WTC11 (cell line): ENCODE measurements around the gene PHLDB3.

Experiments
- CREB1 ChIP-seq: sonication (generic); formaldehyde crosslinking; IDR thresholded peaks from 2 replicates; pipeline ENCODE4 v1.8.0; 2023; ENCODE audit warnings: mild to moderate bottlenecking, missing genetic modification reagents
- TEAD4 ChIP-seq: sonication (generic); formaldehyde crosslinking; IDR thresholded peaks from 2 replicates; pipeline ENCODE4 v1.8.0; 2022; ENCODE audit warnings: mild to moderate bottlenecking, missing genetic modification reagents
- ZNF138 ChIP-seq: sonication (generic); formaldehyde crosslinking; conservative IDR thresholded peaks from 2 replicates; pipeline ENCODE4 v1.8.1; 2022; ENCODE audit warnings: mild to moderate bottlenecking, moderate library complexity, missing genetic modification reagents
- TF ChIP-seq, protein P1 (sequence below): fragments of 200-600 bp; IDR thresholded peaks from 2 replicates; pipeline ENCODE4 v1.8.0; 2022; ENCODE audit warnings: antibody characterized with exemption
- TF ChIP-seq, protein P2 (sequence below): fragments of 250-450 bp; sonication (Bioruptor Pico); IDR thresholded peaks from 2 replicates; pipeline ENCODE4 v1.9.0; 2021; ENCODE audit warnings: mild to moderate bottlenecking
- TF ChIP-seq, protein P3 (sequence below): sonication (generic); formaldehyde crosslinking; IDR thresholded peaks from 2 replicates; pipeline ENCODE4 v1.8.1; 2022; ENCODE audit warnings: low read depth, mild to moderate bottlenecking, moderate library complexity, missing genetic modification reagents, borderline replicate concordance
- TF ChIP-seq, protein P4 (sequence below): sonication (generic); formaldehyde crosslinking; IDR thresholded peaks from 2 replicates; pipeline ENCODE4 v1.8.1; 2023; ENCODE audit warnings: mild to moderate bottlenecking, moderate library complexity, missing genetic modification reagents
- TF ChIP-seq, protein P5 (sequence below): sonication (generic); formaldehyde crosslinking; conservative IDR thresholded peaks from 2 replicates; pipeline ENCODE4 v1.8.1; 2022; ENCODE audit warnings: mild to moderate bottlenecking, missing genetic modification reagents

DNA sequence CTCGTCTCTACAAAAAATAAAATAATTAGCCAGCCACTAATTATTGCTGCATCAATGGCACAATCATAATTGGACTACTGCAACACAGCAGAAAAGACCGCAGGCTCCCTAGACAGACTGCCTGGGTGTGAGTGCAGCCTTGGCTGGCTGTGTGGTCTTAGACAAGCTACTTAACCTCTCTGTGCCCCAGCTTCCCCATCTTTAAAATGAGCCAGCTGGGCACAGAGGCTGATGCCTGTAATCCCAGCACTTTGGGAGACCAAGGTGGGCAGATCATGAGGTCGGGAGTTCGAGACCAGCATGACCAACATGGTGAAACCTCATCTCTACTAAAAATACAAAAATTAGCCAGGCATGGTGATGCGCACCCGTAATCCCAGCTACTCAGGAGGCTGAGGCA, 70.9 kb downstream of the PHLDB3 start:
- TF ChIP-seq, protein P1, sequence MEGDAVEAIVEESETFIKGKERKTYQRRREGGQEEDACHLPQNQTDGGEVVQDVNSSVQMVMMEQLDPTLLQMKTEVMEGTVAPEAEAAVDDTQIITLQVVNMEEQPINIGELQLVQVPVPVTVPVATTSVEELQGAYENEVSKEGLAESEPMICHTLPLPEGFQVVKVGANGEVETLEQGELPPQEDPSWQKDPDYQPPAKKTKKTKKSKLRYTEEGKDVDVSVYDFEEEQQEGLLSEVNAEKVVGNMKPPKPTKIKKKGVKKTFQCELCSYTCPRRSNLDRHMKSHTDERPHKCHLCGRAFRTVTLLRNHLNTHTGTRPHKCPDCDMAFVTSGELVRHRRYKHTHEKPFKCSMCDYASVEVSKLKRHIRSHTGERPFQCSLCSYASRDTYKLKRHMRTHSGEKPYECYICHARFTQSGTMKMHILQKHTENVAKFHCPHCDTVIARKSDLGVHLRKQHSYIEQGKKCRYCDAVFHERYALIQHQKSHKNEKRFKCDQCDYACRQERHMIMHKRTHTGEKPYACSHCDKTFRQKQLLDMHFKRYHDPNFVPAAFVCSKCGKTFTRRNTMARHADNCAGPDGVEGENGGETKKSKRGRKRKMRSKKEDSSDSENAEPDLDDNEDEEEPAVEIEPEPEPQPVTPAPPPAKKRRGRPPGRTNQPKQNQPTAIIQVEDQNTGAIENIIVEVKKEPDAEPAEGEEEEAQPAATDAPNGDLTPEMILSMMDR = no peak
- TF ChIP-seq ZNF138 (CRISPR knock-in tag) = no peak
- TF ChIP-seq, protein P2, sequence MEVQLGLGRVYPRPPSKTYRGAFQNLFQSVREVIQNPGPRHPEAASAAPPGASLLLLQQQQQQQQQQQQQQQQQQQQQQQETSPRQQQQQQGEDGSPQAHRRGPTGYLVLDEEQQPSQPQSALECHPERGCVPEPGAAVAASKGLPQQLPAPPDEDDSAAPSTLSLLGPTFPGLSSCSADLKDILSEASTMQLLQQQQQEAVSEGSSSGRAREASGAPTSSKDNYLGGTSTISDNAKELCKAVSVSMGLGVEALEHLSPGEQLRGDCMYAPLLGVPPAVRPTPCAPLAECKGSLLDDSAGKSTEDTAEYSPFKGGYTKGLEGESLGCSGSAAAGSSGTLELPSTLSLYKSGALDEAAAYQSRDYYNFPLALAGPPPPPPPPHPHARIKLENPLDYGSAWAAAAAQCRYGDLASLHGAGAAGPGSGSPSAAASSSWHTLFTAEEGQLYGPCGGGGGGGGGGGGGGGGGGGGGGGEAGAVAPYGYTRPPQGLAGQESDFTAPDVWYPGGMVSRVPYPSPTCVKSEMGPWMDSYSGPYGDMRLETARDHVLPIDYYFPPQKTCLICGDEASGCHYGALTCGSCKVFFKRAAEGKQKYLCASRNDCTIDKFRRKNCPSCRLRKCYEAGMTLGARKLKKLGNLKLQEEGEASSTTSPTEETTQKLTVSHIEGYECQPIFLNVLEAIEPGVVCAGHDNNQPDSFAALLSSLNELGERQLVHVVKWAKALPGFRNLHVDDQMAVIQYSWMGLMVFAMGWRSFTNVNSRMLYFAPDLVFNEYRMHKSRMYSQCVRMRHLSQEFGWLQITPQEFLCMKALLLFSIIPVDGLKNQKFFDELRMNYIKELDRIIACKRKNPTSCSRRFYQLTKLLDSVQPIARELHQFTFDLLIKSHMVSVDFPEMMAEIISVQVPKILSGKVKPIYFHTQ (CRISPR knock-in tag) = no peak
- TF ChIP-seq, protein P3, sequence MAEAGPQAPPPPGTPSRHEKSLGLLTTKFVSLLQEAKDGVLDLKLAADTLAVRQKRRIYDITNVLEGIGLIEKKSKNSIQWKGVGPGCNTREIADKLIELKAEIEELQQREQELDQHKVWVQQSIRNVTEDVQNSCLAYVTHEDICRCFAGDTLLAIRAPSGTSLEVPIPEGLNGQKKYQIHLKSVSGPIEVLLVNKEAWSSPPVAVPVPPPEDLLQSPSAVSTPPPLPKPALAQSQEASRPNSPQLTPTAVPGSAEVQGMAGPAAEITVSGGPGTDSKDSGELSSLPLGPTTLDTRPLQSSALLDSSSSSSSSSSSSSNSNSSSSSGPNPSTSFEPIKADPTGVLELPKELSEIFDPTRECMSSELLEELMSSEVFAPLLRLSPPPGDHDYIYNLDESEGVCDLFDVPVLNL (CRISPR knock-in tag) = no peak
- TF ChIP-seq, protein P4, sequence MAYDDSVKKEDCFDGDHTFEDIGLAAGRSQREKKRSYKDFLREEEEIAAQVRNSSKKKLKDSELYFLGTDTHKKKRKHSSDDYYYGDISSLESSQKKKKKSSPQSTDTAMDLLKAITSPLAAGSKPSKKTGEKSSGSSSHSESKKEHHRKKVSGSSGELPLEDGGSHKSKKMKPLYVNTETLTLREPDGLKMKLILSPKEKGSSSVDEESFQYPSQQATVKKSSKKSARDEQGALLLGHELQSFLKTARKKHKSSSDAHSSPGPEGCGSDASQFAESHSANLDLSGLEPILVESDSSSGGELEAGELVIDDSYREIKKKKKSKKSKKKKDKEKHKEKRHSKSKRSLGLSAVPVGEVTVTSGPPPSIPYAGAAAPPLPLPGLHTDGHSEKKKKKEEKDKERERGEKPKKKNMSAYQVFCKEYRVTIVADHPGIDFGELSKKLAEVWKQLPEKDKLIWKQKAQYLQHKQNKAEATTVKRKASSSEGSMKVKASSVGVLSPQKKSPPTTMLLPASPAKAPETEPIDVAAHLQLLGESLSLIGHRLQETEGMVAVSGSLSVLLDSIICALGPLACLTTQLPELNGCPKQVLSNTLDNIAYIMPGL = no peak
- no peak for TF ChIP-seq TEAD4
- TF ChIP-seq, protein P5, sequence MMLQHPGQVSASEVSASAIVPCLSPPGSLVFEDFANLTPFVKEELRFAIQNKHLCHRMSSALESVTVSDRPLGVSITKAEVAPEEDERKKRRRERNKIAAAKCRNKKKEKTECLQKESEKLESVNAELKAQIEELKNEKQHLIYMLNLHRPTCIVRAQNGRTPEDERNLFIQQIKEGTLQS = no peak
- no peak for TF ChIP-seq CREB1 (CRISPR knock-in tag)
